Nephron progenitor cell (in vitro differentiated cells): ENCODE data around the gene EML2.

Experiments used
- DNase-seq: peaks from one replicate; pipeline ENCODE4 v3.0.0; 2021
- H3K27ac Mint-ChIP-seq: 2 replicates; pipeline ENCODE4 v1.8.0; 2021; ENCODE audit warnings: mild to moderate bottlenecking, moderate library complexity, mixed read lengths
- H3K27me3 Mint-ChIP-seq: 2 replicates; pipeline ENCODE4 v1.8.0; 2021; ENCODE audit warnings: mild to moderate bottlenecking, low read depth, mixed read lengths; ENCODE audit not compliant: poor library complexity
- H3K36me3 Mint-ChIP-seq: 2 replicates; pipeline ENCODE4 v1.8.0; 2021; ENCODE audit warnings: low read depth, mixed read lengths
- H3K4me1 Mint-ChIP-seq: 2 replicates; pipeline ENCODE4 v1.8.0; 2021; ENCODE audit warnings: mixed read lengths
- H3K4me3 Mint-ChIP-seq: 2 replicates; pipeline ENCODE4 v1.8.0; 2021; ENCODE audit warnings: mild to moderate bottlenecking, moderate library complexity, mixed read lengths
- H3K9me3 Mint-ChIP-seq: 2 replicates; pipeline ENCODE4 v1.8.0; 2021; ENCODE audit warnings: mild to moderate bottlenecking, moderate library complexity, mixed read lengths
- CTCF ChIP-seq: fragments of 200-600 bp; sonication (generic); IDR thresholded peaks from 2 replicates; pipeline ENCODE4 v1.5.0; 2021; ENCODE audit warnings: antibody characterized with exemption

EML2 gene

GRCh38 chr19:45581576-45581975 lies 57.6 kb downstream of the EML2 start:
- H3K4me1 Mint-ChIP-seq, result peaks cover 62% of the 10 kb centered on the region
- no peak for DNase-seq
- H3K27ac Mint-ChIP-seq, result peak overlapping the region; percentile 94
- peaks cover 9% of the 10 kb centered on the region for H3K27me3 Mint-ChIP-seq
- peak overlapping the region; percentile 28 for H3K4me3 Mint-ChIP-seq
- H3K9me3 Mint-ChIP-seq, result no peaks in the 10 kb centered on the region
- peaks cover 6% of the 10 kb centered on the region for H3K36me3 Mint-ChIP-seq
- no peak for TF ChIP-seq CTCF

DNA sequence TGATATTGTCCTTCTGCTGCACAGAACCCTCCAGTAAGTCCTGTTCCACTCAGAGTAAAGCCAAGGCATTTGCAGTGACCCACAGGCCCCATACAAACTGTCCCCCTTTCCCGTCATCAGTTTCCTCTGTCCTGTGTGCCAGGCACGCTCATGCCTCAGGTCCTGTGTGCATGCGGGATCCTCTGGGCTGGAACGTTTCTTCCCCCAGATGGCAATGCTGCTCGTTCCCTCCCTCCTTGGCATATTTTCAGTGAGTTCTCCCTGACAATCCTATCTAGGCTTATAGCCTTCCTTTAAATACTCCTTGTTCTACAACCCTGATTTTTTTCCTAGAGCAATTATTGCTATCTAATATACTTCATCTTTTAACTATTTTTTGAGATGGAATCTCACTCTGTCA lies 60.3 kb downstream of the EML2 start:
- DNase-seq, result no peak
- TF ChIP-seq CTCF, result no peak
- no peaks in the 10 kb centered on the region for H3K9me3 Mint-ChIP-seq
- H3K36me3 Mint-ChIP-seq, result peaks cover 6% of the 10 kb centered on the region
- H3K27ac Mint-ChIP-seq, result no peak overlapping the region
- peaks cover 51% of the 10 kb centered on the region for H3K4me1 Mint-ChIP-seq
- peaks cover 3% of the 10 kb centered on the region for H3K27me3 Mint-ChIP-seq
- H3K4me3 Mint-ChIP-seq, result no peak overlapping the region

DNA sequence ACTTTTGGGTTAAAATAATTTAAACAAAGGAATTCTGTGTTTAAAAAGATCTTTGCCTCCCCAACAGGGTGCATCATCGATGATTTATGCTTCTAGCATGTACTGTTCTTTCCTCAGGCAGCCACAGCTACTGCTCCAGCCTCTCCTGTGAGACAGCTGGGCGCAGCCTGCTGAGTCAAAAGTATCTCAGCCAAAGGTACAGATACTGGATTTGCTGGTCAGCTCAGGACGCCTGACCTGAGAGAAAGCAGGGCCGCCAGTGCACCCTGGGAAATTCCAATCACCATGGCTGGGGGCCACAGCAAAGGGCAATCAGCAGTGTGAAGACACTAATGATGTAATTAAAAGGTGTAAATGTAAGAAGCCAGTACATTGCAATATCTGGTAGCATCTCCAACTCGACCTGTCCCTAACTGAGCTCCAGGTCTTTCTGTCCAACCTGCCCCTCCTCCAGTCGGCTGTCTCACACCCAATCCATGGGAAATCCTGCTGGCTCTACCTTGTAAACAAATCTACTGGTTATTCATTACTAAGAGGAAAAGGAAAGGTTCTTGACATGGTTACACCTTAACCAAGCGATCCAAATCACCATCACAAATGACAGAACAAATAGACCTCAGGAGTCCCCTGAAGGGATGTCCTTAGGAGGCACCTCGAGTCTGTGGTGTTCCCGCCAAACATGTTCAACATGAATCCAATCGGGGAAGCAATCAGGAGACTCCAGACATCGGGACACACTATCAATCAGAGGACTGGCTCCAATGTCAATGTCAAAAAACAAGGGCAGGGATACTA lies 61.9 kb downstream of the EML2 start:
- no peak for DNase-seq
- peak overlapping the region; percentile 80 for H3K27ac Mint-ChIP-seq
- no peak for TF ChIP-seq CTCF
- peaks cover 6% of the 10 kb centered on the region for H3K36me3 Mint-ChIP-seq
- peaks cover 3% of the 10 kb centered on the region for H3K27me3 Mint-ChIP-seq
- H3K4me3 Mint-ChIP-seq, result no peak overlapping the region
- H3K9me3 Mint-ChIP-seq, result no peaks in the 10 kb centered on the region
- peaks cover 39% of the 10 kb centered on the region for H3K4me1 Mint-ChIP-seq

GRCh38 chr19:45576682-45577081 lies 62.5 kb downstream of the EML2 start:
- no peak overlapping the region for H3K4me3 Mint-ChIP-seq
- peaks cover 3% of the 10 kb centered on the region for H3K27me3 Mint-ChIP-seq
- no peak overlapping the region for H3K27ac Mint-ChIP-seq
- H3K9me3 Mint-ChIP-seq, result no peaks in the 10 kb centered on the region
- no peak for TF ChIP-seq CTCF
- no peak for DNase-seq
- peaks cover 6% of the 10 kb centered on the region for H3K36me3 Mint-ChIP-seq
- peaks cover 34% of the 10 kb centered on the region for H3K4me1 Mint-ChIP-seq

- no peak overlapping the region for H3K4me3 Mint-ChIP-seq
- no peak for DNase-seq
- H3K36me3 Mint-ChIP-seq, result no peaks in the 10 kb centered on the region
- TF ChIP-seq CTCF, result no peak
- H3K4me1 Mint-ChIP-seq, result peaks cover 24% of the 10 kb centered on the region
- no peaks in the 10 kb centered on the region for H3K9me3 Mint-ChIP-seq
- no peak overlapping the region for H3K27ac Mint-ChIP-seq
- peaks cover 3% of the 10 kb centered on the region for H3K27me3 Mint-ChIP-seq
Measured at GRCh38 chr19:45575216-45575615, 64.0 kb downstream of the EML2 start.

- Mint-ChIP-seq H3K27ac (no peak overlapping the region), H3K4me3 (no peak overlapping the region), H3K36me3 (no peaks in the 10 kb centered on the region)
Measured at GRCh38 chr19:45574526-45574925, 64.7 kb downstream of the EML2 start.

More at GRCh38 chr19:45574526-45574925, 64.7 kb downstream of the EML2 start:
- Mint-ChIP-seq H3K9me3 (no peaks in the 10 kb centered on the region), H3K27me3 (peaks cover 3% of the 10 kb centered on the region), H3K4me1 (peaks cover 31% of the 10 kb centered on the region)
- no peak for DNase-seq
- TF ChIP-seq CTCF, result no peak
